K562 (cell line): ENCODE measurements around the gene BSDC1. TPM values are rescaled to one million over a fixed set of nuclear protein-coding genes. Genes with fewer than 3 reads are reported as not detected.
A peak's percentile ranks its signal among the peaks of the same experiment; 100 is the strongest.

Experiments
- CREB5 ChIP-seq: fragments of 250-450 bp; sonication (Bioruptor Pico); IDR thresholded peaks from 2 replicates; pipeline ENCODE4 v1.5.0; 2020; ENCODE audit warnings: mild to moderate bottlenecking
- FOXA3 ChIP-seq, 2 experiments: fragments of 450-650 bp in 1 of 2; sonication (generic) in 1 of 2; formaldehyde crosslinking; IDR thresholded peaks in 1 of 2; conservative IDR thresholded peaks in 1 of 2; 2 replicates each; pipeline versions ENCODE4 v1.4.0 to v1.8.0; 2020 to 2022; ENCODE audit warnings: mild to moderate bottlenecking in 2 of 2, missing genetic modification reagents in 1 of 2
- SIRT6 ChIP-seq: IDR thresholded peaks from one replicate; pipeline ENCODE4 v1.6.1; 2012; ENCODE audit warnings: low read depth, mild to moderate bottlenecking, control low read depth, inconsistent platforms, low read length, moderate library complexity
- ZBTB9 ChIP-seq: fragments of 450-650 bp; formaldehyde crosslinking; IDR thresholded peaks from 2 replicates; pipeline ENCODE4 v1.4.0; 2020; ENCODE audit warnings: mild to moderate bottlenecking, moderate library complexity
- ZKSCAN1 ChIP-seq: fragments of 150-350 bp; IDR thresholded peaks from 2 replicates; pipeline ENCODE4 v1.6.1; 2016; ENCODE audit warnings: low read depth, low read length
- ZNF431 ChIP-seq: sonication (generic); formaldehyde crosslinking; IDR thresholded peaks from 2 replicates; pipeline ENCODE4 v1.8.0; 2022; ENCODE audit warnings: mild to moderate bottlenecking, missing genetic modification reagents
- polyA plus RNA-seq, 8 experiments: library from polyadenylated mRNA; depleted of rRNA in 4 of 8; stranded (reverse) in 5 of 8; unstranded in 3 of 8; fragments of >200 nt; fragmentation: Nextera tagmentation in 2 of 8; fragmentation: Illumina TruSeq in 1 of 8; extraction: Ambion mirVana in 2 of 8; extraction: Trizol in 1 of 8; gene quantifications; 2 replicates each; pipeline versions ENCODE4 v1.2.1 to v1.2.3, GENCODE V29; 2011 to 2014; ENCODE audit warnings: inconsistent platforms in 1 of 8, missing spikeins in 1 of 8
- total RNA-seq, 7 experiments: library from RNA; depleted of rRNA in 6 of 7; stranded (reverse); fragments of >200 nt in 6 of 7; fragmentation: Illumina TruSeq in 2 of 7; extraction: Trizol in 2 of 7; gene quantifications; 2 replicates each; pipeline versions ENCODE4 v1.2.1 to v1.2.3, GENCODE V29; 2011 to 2021; ENCODE audit warnings: low replicate concordance in 1 of 7
- TF ChIP-seq, protein P1 (sequence below): fragments of 450-650 bp; IDR thresholded peaks from 2 replicates; pipeline ENCODE4 v1.6.1; 2016; ENCODE audit warnings: mild to moderate bottlenecking, moderate library complexity

BSDC1 gene
- total and polyA plus RNA-seq, 9 of the 15 experiments (the other 6 are each of a cell fraction or from before 2014, with no cell fraction given), result 10.2 to 96.8 (median 73.1) TPM

DNA sequence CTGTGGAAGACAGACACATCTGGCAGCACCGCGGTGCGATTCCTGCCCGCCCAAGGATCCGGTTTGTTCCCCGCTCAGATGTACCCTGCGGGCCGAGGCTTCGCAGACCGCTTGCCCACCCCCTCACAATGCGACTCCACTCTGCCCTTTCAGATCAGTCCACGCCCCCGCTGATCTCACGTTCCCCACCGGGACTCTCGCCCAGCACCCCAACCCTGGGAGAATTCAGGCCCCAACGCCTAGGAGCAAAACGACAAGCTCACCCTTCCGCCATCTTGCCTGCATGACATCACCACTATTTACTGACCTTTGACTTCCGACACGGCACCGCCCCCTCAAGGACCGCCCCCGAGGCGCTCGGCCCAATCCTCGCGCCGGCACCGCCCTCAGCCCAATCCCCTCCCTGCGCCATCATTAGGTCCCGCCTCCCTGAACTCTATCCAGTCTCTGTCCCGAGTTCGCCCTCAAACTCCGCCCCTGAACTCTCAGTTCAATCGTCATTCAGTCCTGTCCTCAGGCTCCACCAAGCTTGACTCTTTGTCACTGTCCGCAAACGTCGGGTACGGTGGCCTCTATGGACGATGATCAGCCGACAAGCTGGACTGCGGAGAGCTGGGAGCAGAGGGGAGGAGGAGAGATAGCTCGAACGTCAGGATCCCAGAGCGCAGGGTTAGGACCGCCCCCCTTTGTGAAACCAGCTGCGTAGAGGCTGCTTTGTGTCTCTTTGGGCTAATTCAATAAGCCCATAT is at the start of gene BSDC1 (continued):
- TF ChIP-seq ZKSCAN1, result peak; percentile 70
- peak; percentile 82 for TF ChIP-seq ZBTB9
- no peak for TF ChIP-seq SIRT6
- 0 out of 2 replicates have a peak, but pooled peaks have one; percentile 30 for TF ChIP-seq CREB5
- TF ChIP-seq, protein P1, sequence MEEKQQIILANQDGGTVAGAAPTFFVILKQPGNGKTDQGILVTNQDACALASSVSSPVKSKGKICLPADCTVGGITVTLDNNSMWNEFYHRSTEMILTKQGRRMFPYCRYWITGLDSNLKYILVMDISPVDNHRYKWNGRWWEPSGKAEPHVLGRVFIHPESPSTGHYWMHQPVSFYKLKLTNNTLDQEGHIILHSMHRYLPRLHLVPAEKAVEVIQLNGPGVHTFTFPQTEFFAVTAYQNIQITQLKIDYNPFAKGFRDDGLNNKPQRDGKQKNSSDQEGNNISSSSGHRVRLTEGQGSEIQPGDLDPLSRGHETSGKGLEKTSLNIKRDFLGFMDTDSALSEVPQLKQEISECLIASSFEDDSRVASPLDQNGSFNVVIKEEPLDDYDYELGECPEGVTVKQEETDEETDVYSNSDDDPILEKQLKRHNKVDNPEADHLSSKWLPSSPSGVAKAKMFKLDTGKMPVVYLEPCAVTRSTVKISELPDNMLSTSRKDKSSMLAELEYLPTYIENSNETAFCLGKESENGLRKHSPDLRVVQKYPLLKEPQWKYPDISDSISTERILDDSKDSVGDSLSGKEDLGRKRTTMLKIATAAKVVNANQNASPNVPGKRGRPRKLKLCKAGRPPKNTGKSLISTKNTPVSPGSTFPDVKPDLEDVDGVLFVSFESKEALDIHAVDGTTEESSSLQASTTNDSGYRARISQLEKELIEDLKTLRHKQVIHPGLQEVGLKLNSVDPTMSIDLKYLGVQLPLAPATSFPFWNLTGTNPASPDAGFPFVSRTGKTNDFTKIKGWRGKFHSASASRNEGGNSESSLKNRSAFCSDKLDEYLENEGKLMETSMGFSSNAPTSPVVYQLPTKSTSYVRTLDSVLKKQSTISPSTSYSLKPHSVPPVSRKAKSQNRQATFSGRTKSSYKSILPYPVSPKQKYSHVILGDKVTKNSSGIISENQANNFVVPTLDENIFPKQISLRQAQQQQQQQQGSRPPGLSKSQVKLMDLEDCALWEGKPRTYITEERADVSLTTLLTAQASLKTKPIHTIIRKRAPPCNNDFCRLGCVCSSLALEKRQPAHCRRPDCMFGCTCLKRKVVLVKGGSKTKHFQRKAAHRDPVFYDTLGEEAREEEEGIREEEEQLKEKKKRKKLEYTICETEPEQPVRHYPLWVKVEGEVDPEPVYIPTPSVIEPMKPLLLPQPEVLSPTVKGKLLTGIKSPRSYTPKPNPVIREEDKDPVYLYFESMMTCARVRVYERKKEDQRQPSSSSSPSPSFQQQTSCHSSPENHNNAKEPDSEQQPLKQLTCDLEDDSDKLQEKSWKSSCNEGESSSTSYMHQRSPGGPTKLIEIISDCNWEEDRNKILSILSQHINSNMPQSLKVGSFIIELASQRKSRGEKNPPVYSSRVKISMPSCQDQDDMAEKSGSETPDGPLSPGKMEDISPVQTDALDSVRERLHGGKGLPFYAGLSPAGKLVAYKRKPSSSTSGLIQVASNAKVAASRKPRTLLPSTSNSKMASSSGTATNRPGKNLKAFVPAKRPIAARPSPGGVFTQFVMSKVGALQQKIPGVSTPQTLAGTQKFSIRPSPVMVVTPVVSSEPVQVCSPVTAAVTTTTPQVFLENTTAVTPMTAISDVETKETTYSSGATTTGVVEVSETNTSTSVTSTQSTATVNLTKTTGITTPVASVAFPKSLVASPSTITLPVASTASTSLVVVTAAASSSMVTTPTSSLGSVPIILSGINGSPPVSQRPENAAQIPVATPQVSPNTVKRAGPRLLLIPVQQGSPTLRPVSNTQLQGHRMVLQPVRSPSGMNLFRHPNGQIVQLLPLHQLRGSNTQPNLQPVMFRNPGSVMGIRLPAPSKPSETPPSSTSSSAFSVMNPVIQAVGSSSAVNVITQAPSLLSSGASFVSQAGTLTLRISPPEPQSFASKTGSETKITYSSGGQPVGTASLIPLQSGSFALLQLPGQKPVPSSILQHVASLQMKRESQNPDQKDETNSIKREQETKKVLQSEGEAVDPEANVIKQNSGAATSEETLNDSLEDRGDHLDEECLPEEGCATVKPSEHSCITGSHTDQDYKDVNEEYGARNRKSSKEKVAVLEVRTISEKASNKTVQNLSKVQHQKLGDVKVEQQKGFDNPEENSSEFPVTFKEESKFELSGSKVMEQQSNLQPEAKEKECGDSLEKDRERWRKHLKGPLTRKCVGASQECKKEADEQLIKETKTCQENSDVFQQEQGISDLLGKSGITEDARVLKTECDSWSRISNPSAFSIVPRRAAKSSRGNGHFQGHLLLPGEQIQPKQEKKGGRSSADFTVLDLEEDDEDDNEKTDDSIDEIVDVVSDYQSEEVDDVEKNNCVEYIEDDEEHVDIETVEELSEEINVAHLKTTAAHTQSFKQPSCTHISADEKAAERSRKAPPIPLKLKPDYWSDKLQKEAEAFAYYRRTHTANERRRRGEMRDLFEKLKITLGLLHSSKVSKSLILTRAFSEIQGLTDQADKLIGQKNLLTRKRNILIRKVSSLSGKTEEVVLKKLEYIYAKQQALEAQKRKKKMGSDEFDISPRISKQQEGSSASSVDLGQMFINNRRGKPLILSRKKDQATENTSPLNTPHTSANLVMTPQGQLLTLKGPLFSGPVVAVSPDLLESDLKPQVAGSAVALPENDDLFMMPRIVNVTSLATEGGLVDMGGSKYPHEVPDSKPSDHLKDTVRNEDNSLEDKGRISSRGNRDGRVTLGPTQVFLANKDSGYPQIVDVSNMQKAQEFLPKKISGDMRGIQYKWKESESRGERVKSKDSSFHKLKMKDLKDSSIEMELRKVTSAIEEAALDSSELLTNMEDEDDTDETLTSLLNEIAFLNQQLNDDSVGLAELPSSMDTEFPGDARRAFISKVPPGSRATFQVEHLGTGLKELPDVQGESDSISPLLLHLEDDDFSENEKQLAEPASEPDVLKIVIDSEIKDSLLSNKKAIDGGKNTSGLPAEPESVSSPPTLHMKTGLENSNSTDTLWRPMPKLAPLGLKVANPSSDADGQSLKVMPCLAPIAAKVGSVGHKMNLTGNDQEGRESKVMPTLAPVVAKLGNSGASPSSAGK, result no peak
- 0 out of 4 replicates have a peak, but pooled peaks of 1 of the 2 experiments have one; percentile 69 for TF ChIP-seq FOXA3 (CRISPR knock-in tag; conservative IDR thresholded peaks at IDR 0.05 in 1 of 2, IDR thresholded peaks at IDR 0.05 in 1 of 2)
- peak; percentile 62; the same call in 1 of the 2 replicates for TF ChIP-seq ZNF431 (CRISPR knock-in tag)
